Left lung (tissue), 10 donors: ENCODE measurements around the gene MTMR2. TPM values are rescaled to one million over a fixed set of nuclear protein-coding genes. Genes with fewer than 3 reads are reported as not detected.

ENCODE experiments used
- ATAC-seq: fragments of 200-7000 bp; cut with Tn5 transposase; one replicate; pipeline ENCODE4 v1.9.1; 2020; ENCODE audit warnings: moderate library complexity
- DNase-seq, 4 donors: peaks; one replicate each; pipeline ENCODE4 v3.0.0-alpha.2; 2013 to 2020
- H3K27ac ChIP-seq, 2 donors: fragments of 200-600 bp; sonication (generic) in 1 of 2; one replicate each; pipeline versions ENCODE4 v1.5.0 to v1.8.0; 2020 to 2021
- H3K27me3 ChIP-seq, 2 donors: fragments of 200-600 bp; sonication (generic) in 1 of 2; one replicate each; pipeline versions ENCODE4 v1.5.0 to v1.8.0; 2020 to 2021
- H3K36me3 ChIP-seq, 2 donors: fragments of 200-600 bp; sonication (generic) in 1 of 2; one replicate each; pipeline versions ENCODE4 v1.5.0 to v1.8.0; 2020 to 2021
- H3K4me1 ChIP-seq, 2 donors: fragments of 200-600 bp; one replicate each; pipeline ENCODE4 v1.8.0; 2021
- H3K4me3 ChIP-seq, 2 donors: fragments of 200-600 bp; sonication (generic) in 1 of 2; one replicate each; pipeline versions ENCODE4 v1.5.0 to v1.8.0; 2020 to 2021; ENCODE audit warnings: mild to moderate bottlenecking in 1 of 2
- H3K9me3 ChIP-seq, 2 donors: fragments of 200-600 bp; sonication (generic) in 1 of 2; one replicate each; pipeline versions ENCODE4 v1.5.0 to v1.8.0; 2020 to 2021
- intact Hi-C, 2 donors: fragments of 100-400 bp; cut with DNase I; formaldehyde crosslinking; loops; one replicate each; pipeline versions ENCODE4 v1.11.2 to v1.14.2; 2022
- polyA plus RNA-seq, 6 donors: library from polyadenylated mRNA; unstranded; fragments of 120-200 nt; gene quantifications; one replicate each; pipeline ENCODE4 v1.2.1, GENCODE V29; 2013; ENCODE audit not compliant: insufficient read length in 6 of 6
- total RNA-seq, 2 donors: library from RNA; stranded (reverse); fragmentation: NEBNext Ultra II Directional; extraction: Animal tissue kit (Norgen Biotek cat#: 25700); gene quantifications; one replicate each; pipeline ENCODE4 v1.2.1, GENCODE V29; 2021
- TF ChIP-seq, protein P1 (sequence below), 2 donors: fragments of 200-600 bp; sonication (generic) in 1 of 2; IDR thresholded peaks; one replicate each; pipeline versions ENCODE4 v1.5.0 to v1.8.0; 2021; ENCODE audit warnings: antibody characterized with exemption in 2 of 2
- donor health status: DM: no; HTN: yes; CAD: no.
- donor health status: DM: no; HTN: no; CAD: no.

Gene MTMR2
- total and polyA plus RNA-seq, 8 donors, result 33.3 to 73.5 (median 56.0) TPM

- no peaks in the 10 kb centered on the region for H3K9me3 ChIP-seq
- DNase-seq (no peak), ATAC-seq (no peak)
- H3K4me1 ChIP-seq, result peaks cover 6 to 18% of the 10 kb centered on the region in 2 donors
- H3K36me3 ChIP-seq, result no peaks in the 10 kb centered on the region
- no peaks in the 10 kb centered on the region for H3K27me3 ChIP-seq
- intact Hi-C loops, result no loop called here
- H3K27ac ChIP-seq, result no peak overlapping the region
- H3K4me3 ChIP-seq, result no peak overlapping the region
- TF ChIP-seq, protein P1, sequence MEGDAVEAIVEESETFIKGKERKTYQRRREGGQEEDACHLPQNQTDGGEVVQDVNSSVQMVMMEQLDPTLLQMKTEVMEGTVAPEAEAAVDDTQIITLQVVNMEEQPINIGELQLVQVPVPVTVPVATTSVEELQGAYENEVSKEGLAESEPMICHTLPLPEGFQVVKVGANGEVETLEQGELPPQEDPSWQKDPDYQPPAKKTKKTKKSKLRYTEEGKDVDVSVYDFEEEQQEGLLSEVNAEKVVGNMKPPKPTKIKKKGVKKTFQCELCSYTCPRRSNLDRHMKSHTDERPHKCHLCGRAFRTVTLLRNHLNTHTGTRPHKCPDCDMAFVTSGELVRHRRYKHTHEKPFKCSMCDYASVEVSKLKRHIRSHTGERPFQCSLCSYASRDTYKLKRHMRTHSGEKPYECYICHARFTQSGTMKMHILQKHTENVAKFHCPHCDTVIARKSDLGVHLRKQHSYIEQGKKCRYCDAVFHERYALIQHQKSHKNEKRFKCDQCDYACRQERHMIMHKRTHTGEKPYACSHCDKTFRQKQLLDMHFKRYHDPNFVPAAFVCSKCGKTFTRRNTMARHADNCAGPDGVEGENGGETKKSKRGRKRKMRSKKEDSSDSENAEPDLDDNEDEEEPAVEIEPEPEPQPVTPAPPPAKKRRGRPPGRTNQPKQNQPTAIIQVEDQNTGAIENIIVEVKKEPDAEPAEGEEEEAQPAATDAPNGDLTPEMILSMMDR (IDR thresholded peaks at IDR 0.05), result no peak
Observed at GRCh38 chr11:95794086-95794485, 129.8 kb downstream of the MTMR2 start.

GRCh38 chr11:95793116-95793515, 130.8 kb downstream of the MTMR2 start:
- Histone ChIP-seq H3K36me3 (no peaks in the 10 kb centered on the region), H3K27ac (no peak overlapping the region), H3K4me1 (peaks cover 12 to 26% of the 10 kb centered on the region in 2 donors), H3K4me3 (no peak overlapping the region), H3K27me3 (no peaks in the 10 kb centered on the region), H3K9me3 (no peaks in the 10 kb centered on the region)
- DNase-seq (no peak), ATAC-seq (no peak)
- intact Hi-C loops, result no loop called here
- TF ChIP-seq, protein P1 (IDR thresholded peaks at IDR 0.05), result no peak

DNA sequence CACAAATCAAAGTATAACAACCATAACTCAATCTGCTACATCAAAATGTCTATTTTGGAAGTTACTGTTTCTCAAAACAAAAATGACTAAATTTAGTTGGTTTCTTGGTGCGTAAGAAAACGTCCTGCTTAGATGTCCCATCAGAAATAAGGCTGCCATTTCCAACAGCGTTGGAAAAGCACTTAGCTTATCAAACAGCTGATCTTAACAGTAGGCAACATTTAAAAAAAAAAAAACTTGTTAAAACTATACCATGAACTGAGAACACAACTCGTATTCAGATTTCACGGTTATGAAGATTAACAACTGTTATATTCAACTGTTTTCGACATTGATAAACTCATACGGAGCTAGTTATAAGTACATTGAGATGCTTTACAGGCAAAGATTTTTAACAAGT, 131.2 kb downstream of the MTMR2 start:
- H3K9me3 ChIP-seq, result no peaks in the 10 kb centered on the region
- no peak overlapping the region for H3K4me3 ChIP-seq
- H3K4me1 ChIP-seq, result peaks cover 12 to 30% of the 10 kb centered on the region in 2 donors
- DNase-seq, result no peak
- no peaks in the 10 kb centered on the region for H3K27me3 ChIP-seq
- no peak overlapping the region for H3K27ac ChIP-seq
- no peaks in the 10 kb centered on the region for H3K36me3 ChIP-seq
- ATAC-seq, result no peak
- intact Hi-C loops, result no loop called here
- TF ChIP-seq, protein P1 (IDR thresholded peaks at IDR 0.05), result no peak

GRCh38 chr11:95792200-95792599, 131.7 kb downstream of the MTMR2 start:
- H3K9me3 ChIP-seq, result no peaks in the 10 kb centered on the region
- H3K27ac ChIP-seq, result no peak overlapping the region
- H3K4me1 ChIP-seq, result peaks cover 12 to 35% of the 10 kb centered on the region in 2 donors
- no peaks in the 10 kb centered on the region for H3K27me3 ChIP-seq
- ATAC-seq (no peak), DNase-seq (no peak)
- H3K4me3 ChIP-seq, result peak overlapping the region in 1 of 2 donors; percentile 93
- TF ChIP-seq, protein P1 (IDR thresholded peaks at IDR 0.05), result no peak
- intact Hi-C loops, result no loop called here
- H3K36me3 ChIP-seq, result peaks cover 0 to 3% of the 10 kb centered on the region in 2 donors

DNA sequence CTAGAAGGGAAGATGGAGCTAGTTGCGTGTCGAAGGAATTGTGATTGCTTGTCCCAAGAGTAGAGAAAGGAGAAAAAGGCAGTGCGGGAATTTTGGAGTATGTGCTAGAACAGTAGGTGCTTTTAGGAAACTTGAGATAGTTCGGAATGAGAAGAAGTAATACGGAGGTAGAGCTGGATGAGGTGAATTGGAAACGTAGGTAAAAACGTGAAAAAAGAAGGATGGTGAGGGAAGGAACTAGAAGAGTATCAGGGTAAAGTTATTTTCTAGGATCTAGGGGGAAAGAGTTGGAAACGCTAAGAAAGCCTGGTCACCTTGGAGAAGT, 132.2 kb downstream of the MTMR2 start:
- Histone ChIP-seq H3K36me3 (peaks cover 0 to 8% of the 10 kb centered on the region in 2 donors), H3K4me3 (peak overlapping the region; percentile 93 to 95), H3K9me3 (no peaks in the 10 kb centered on the region), H3K27ac (peak overlapping the region; percentile 98 to 100), H3K4me1 (peaks cover 12 to 35% of the 10 kb centered on the region in 2 donors), H3K27me3 (no peaks in the 10 kb centered on the region)
- ATAC-seq (no peak), DNase-seq (no peak)
- TF ChIP-seq, protein P1 (IDR thresholded peaks at IDR 0.05), result no peak
- intact Hi-C loops, result no loop called here
